Activated T-helper 9 cell treated with anti-CD3 and anti-CD28 coated beads, Interleukin-2, amount 50 U/mL, for 16 hours (primary cell): ENCODE data around the gene ARAP3.
A peak's percentile ranks its signal among the peaks of the same experiment; 100 is the strongest.

Source experiments
- DNase-seq: peaks from one replicate; pipeline ENCODE4 v3.0.0-alpha.2; 2020; ENCODE audit warnings: low read depth

ARAP3 gene

GRCh38 chr5:141672071-141672840 lies 9.8 kb downstream of the ARAP3 start:
- no peak for DNase-seq

- DNase-seq: no peak
Observed at GRCh38 chr5:141669520-141669919, 12.5 kb downstream of the ARAP3 start.

- DNase-seq: no peak
Observed at GRCh38 chr5:141668601-141669265, 13.3 kb downstream of the ARAP3 start.

- DNase-seq: no peak
Observed at GRCh38 chr5:141665995-141666940, 15.8 kb downstream of the ARAP3 start.

- DNase-seq: peak; percentile 56
Observed at GRCh38 chr5:141664733-141665461, 17.1 kb downstream of the ARAP3 start.

GRCh38 chr5:141663506-141663905 lies 18.5 kb downstream of the ARAP3 start:
- no peak for DNase-seq

GRCh38 chr5:141662028-141662427 lies 20.0 kb downstream of the ARAP3 start:
- no peak for DNase-seq

GRCh38 chr5:141657937-141658545 lies 24.0 kb downstream of the ARAP3 start:
- DNase-seq: no peak

GRCh38 chr5:141657404-141657803 lies 24.6 kb downstream of the ARAP3 start:
- no peak for DNase-seq

GRCh38 chr5:141656396-141656795 lies 25.6 kb downstream of the ARAP3 start:
- DNase-seq: no peak

- DNase-seq: no peak
Observed at GRCh38 chr5:141655020-141655419, 27.0 kb downstream of the ARAP3 start.

GRCh38 chr5:141654298-141654697 lies 27.7 kb downstream of the ARAP3 start:
- no peak for DNase-seq

- no peak for DNase-seq
Observed at GRCh38 chr5:141651728-141652105, 30.3 kb downstream of the ARAP3 start.

GRCh38 chr5:141650851-141651727 lies 30.9 kb downstream of the ARAP3 start, which contains the start of gene FCHSD1:
Gene FCHSD1, minus strand, starts transcription at chr5:141651418. Its CDS starts 50 bp downstream, at chr5:141651368.
- DNase-seq: peak; percentile 78

- no peak for DNase-seq
Observed at GRCh38 chr5:141649972-141650371, 32.1 kb downstream of the ARAP3 start.

- no peak for DNase-seq
Observed at GRCh38 chr5:141649056-141649688, 32.9 kb downstream of the ARAP3 start.

- DNase-seq: no peak
Observed at GRCh38 chr5:141647851-141648250, 34.2 kb downstream of the ARAP3 start.

GRCh38 chr5:141647242-141647641 lies 34.8 kb downstream of the ARAP3 start:
- DNase-seq: no peak

- no peak for DNase-seq
Observed at GRCh38 chr5:141646026-141646425, 36.0 kb downstream of the ARAP3 start.
